GM12801 (cell line): ENCODE data around the gene ADAMTS13.

Experiments
- TF ChIP-seq, protein P1 (sequence below): IDR thresholded peaks from one replicate; pipeline ENCODE4 v1.5.1; 2011; ENCODE audit warnings: control low read depth; ENCODE audit not compliant: insufficient read length; ENCODE audit errors: extremely low read depth

ADAMTS13 gene

DNA sequence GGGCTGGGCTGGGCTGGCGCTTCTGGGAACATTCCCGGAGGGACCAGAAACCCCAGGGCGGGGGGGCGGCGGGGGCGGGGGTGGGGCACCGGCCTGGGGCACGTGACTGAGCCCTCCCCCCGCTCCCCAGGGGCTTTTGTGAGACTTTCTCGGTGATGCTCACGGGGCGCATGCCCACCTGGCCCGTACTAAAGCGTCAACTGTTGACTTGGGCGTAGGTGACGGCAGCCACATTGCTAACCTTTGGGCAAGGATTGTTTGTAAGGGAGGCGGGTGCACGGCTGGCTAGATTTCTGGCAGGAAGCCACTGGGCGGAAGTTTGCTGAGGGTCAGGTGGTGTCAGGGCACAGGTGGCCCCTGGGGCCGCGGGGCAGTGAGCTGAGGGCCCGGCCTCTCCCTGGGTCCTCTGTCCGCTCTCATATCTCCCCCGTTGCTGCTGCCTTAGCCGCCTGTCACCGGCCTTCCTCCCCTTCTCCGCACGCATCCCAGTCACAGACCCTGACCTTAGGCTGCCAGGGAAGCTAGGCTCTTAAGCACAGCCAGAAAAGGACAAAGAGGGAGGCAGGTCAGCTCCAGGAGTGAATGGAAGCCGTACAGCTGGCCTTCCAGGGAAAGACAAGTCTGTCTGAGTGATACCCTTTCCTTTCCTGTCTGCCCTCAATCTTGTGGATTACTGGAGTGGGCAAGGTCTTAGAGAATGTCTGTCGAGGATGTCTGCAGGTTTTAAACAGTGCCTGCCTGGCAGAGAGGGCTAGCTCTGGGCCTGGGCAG, 38.4 kb downstream of the ADAMTS13 start:
- TF ChIP-seq, protein P1, sequence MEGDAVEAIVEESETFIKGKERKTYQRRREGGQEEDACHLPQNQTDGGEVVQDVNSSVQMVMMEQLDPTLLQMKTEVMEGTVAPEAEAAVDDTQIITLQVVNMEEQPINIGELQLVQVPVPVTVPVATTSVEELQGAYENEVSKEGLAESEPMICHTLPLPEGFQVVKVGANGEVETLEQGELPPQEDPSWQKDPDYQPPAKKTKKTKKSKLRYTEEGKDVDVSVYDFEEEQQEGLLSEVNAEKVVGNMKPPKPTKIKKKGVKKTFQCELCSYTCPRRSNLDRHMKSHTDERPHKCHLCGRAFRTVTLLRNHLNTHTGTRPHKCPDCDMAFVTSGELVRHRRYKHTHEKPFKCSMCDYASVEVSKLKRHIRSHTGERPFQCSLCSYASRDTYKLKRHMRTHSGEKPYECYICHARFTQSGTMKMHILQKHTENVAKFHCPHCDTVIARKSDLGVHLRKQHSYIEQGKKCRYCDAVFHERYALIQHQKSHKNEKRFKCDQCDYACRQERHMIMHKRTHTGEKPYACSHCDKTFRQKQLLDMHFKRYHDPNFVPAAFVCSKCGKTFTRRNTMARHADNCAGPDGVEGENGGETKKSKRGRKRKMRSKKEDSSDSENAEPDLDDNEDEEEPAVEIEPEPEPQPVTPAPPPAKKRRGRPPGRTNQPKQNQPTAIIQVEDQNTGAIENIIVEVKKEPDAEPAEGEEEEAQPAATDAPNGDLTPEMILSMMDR: no peak

DNA sequence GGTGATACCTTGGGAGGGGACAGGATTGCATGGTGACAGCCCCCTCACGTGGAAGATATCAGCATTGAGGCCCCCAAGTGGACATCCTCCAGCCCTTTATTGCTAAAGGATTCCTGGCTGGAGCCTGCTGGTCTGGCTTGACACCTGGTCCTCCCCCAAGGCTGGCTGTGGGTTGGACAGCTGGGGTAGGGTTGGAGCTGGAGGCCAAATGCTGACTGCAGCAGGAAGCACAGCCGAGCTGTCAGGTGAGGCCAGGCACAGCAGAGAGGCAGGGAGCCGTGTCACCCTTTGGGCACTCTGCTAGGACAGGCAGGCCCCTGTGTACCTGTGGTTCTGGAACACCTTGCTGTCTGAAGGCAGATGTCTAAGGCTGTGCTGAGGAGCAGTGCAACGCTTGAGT, 39.8 kb downstream of the ADAMTS13 start:
- TF ChIP-seq, protein P1: no peak

DNA sequence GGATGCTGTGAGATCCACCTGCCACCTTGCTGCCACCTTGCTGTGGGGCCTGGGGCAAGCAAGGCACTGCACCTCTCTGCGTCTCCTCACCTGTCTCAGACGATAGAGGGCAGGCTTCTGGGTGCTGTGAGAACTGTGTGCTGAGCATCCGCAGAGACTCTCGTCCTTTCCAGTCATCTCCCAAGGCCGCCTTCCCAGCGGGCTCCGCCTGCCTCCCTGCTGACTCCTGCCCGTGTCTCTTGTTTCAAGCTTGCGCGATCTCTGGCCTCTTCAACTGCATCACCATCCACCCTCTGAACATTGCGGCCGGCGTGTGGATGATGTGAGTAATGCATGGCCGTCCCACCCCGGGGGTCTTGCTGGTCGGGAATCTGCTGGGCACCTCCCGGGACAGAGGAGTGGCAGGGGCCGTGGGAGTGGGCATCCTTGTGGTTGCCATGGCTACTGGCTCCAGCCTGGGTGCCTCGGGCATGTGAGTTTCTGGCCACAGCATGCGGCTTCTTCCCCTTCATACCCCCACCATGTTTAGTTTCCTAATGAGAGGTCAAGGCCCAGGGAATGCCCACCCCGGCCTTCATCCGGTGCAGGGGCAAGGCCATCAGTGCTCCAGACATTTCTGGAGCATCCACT, 41.2 kb downstream of the ADAMTS13 start:
- TF ChIP-seq, protein P1: no peak

DNA sequence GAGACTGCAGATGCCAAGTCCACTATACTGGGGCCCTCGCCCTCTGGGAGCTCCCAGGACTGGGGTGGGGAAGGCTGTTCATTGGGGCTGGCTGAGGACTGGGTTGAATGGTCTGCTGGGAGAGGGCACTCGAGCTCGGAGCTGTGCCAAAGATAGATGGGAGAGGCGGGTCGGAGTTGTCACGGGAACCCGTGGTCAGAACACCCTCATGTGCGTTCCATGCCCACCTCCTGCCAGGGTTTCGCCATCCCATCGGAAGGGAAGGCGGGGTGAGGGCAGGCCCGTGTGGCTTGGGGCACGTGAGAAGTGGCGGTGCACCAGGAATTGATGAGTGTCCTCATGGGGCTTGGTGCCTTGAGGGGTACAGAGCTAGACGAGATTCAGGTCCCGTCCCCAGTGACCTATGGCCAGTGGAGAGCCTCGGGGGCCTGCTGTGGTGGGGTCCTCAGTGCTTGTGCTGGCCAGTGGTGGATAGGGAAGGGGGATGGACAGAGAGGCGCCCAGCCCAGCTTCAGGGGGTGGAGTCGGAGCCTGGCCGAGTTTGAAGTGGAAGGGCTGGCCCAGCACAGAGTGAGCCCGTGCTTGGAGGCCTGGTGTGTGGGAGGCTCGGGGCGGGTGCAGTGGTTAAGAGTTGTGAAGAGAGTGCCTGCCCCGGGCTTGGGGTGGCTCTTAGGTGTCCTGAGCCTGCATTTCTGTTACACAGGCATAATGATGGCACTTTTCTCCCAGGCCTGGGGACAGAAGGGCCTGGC, 41.9 kb downstream of the ADAMTS13 start:
- TF ChIP-seq, protein P1: no peak

DNA sequence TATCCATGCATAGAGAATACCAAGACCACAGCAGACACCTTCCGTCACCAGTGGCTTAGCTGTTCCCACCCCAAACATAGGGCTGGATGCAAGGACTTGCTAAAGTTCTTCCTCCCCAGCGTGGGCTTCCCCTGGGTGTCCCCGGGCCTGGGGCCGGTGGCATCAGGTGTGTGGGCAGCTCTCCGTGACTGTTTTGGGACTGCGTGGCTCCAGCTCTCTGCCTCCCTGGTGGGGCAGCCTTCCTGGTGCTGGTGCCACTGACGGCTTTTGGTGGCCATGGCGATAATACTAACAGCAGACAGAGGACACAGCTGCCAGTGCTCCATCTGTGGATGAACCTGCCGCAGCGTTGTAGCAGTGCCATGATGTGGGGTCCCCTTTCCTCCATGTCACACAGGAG, 42.5 kb downstream of the ADAMTS13 start:
- TF ChIP-seq, protein P1: no peak

DNA sequence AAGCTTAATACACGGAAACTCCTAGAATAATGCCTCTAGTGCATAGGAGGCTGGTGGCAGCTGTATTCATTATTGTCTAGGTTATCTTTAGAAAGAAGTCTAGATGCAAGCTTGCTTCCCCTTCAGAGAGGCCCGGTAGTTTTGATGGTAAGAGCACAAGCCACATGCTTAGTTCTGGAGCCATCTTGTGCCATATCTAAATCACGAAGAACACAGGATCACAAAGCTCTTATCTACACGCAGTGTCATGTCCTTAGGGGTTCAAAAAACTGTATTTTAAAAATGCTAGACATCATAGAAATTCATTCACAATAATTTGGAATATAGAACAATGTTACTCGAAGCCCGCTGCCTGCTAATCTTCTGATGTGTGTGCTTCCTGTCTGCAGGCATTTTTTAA, 43.8 kb downstream of the ADAMTS13 start:
- TF ChIP-seq, protein P1: no peak

DNA sequence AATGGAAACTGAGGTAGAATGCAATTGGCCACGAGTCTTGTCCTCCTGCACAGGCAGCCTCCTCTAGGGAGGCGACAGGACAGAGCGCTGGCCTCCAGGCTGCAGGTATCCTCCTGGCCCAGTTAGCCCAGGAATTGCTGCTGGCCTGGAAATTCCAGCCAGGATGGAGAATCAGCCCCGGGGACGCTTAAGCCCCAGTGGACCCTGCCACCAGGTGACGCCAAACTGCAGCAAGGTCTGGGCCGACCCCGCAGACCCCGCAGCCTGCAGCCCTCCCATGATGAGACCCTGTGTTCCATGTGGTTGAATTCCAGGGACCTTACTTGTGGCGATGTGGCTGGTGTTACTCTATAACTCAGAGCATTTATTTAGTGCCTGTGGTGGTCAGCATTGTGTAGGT, 44.9 kb downstream of the ADAMTS13 start:
- TF ChIP-seq, protein P1: no peak
